ENCODE data around the gene CYTH4. TPM values are rescaled to one million over a fixed set of nuclear protein-coding genes. Genes with fewer than 3 reads are reported as not detected.

The CYTH4 gene
- total RNA-seq, 4 donors from 2014 or later, result 13.5 to 75.9 (median 22.5) TPM

- H3K27me3 ChIP-seq, result no peaks in the 10 kb centered on the region
- no peak for DNase-seq
- TF ChIP-seq POLR2A (IDR thresholded peaks at IDR 0.05), result no peak
- TF ChIP-seq, protein P1, sequence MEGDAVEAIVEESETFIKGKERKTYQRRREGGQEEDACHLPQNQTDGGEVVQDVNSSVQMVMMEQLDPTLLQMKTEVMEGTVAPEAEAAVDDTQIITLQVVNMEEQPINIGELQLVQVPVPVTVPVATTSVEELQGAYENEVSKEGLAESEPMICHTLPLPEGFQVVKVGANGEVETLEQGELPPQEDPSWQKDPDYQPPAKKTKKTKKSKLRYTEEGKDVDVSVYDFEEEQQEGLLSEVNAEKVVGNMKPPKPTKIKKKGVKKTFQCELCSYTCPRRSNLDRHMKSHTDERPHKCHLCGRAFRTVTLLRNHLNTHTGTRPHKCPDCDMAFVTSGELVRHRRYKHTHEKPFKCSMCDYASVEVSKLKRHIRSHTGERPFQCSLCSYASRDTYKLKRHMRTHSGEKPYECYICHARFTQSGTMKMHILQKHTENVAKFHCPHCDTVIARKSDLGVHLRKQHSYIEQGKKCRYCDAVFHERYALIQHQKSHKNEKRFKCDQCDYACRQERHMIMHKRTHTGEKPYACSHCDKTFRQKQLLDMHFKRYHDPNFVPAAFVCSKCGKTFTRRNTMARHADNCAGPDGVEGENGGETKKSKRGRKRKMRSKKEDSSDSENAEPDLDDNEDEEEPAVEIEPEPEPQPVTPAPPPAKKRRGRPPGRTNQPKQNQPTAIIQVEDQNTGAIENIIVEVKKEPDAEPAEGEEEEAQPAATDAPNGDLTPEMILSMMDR (IDR thresholded peaks at IDR 0.05), result no peak
- no peaks in the 10 kb centered on the region for H3K36me3 ChIP-seq
- no peak overlapping the region for H3K27ac ChIP-seq
- H3K4me3 ChIP-seq, result no peak overlapping the region
- H3K9me3 ChIP-seq, result no peaks in the 10 kb centered on the region
- peaks cover 0 to 7% (median 0%) of the 10 kb centered on the region in 4 donors for H3K4me1 ChIP-seq
Measured at GRCh38 chr22:37289156-37289735, 6.9 kb downstream of the CYTH4 start.

GRCh38 chr22:37290737-37291136, 8.4 kb downstream of the CYTH4 start:
- Histone ChIP-seq H3K4me1 (peaks cover 0 to 6% (median 0%) of the 10 kb centered on the region in 4 donors), H3K27ac (no peak overlapping the region), H3K27me3 (no peaks in the 10 kb centered on the region), H3K4me3 (no peak overlapping the region), H3K36me3 (no peaks in the 10 kb centered on the region), H3K9me3 (no peaks in the 10 kb centered on the region)
- DNase-seq, result no peak
- TF ChIP-seq POLR2A (IDR thresholded peaks at IDR 0.05), result no peak
- TF ChIP-seq, protein P1 (IDR thresholded peaks at IDR 0.05), result no peak

DNA sequence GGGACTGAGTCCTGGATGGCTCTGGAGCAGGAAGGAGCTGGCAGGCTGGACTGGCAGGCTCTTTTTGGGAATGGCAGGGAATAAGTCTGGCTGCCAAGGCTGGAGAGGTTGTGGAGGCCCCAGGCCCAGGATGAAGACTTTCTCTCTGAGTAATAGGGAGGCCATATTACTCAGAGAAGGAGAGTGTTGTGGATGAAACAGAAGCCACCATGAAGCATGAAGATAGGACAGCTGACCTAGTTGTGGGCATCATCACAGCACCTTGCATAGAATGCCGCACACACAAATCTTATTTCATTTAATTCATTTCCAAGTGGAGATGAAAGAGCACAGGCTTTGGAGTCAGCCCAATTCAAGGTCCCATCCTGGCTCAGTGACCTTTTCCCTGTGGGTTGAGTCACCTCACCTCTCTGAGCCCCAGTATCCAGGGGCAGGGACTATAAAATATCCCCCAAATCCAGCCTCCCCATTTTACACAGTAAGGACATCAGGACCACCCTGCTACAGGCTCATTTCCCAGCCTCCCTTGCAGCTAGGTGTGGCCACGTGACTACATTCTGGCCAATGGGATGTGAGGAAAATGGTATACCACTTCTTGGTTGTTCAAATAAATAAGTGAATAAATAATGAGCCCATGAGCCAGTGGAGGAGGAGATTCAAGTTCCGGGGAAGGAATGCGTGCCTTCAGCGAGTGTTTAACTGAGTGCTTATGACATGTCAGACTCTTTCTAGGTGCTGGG, 9.4 kb downstream of the CYTH4 start:
- H3K9me3 ChIP-seq, result no peaks in the 10 kb centered on the region
- H3K27ac ChIP-seq, result no peak overlapping the region

GRCh38 chr22:37292641-37293040, 10.3 kb downstream of the CYTH4 start:
- Histone ChIP-seq H3K27me3 (no peaks in the 10 kb centered on the region), H3K9me3 (no peaks in the 10 kb centered on the region), H3K27ac (no peak overlapping the region), H3K36me3 (peaks cover 0 to 4% (median 0%) of the 10 kb centered on the region in 3 donors), H3K4me1 (peaks cover 0 to 6% (median 0%) of the 10 kb centered on the region in 4 donors), H3K4me3 (no peak overlapping the region)
- TF ChIP-seq POLR2A (IDR thresholded peaks at IDR 0.05), result no peak
- TF ChIP-seq, protein P1 (IDR thresholded peaks at IDR 0.05), result no peak
- DNase-seq, result no peak

More for the DNA sequence above, 9.4 kb downstream of the CYTH4 start:
- no peak for DNase-seq
- TF ChIP-seq, protein P1 (IDR thresholded peaks at IDR 0.05), result no peak
- no peak for TF ChIP-seq POLR2A (IDR thresholded peaks at IDR 0.05)
- H3K36me3 ChIP-seq, result peaks cover 0 to 4% (median 0%) of the 10 kb centered on the region in 3 donors
- no peak overlapping the region for H3K4me3 ChIP-seq
- peaks cover 0 to 6% (median 0%) of the 10 kb centered on the region in 4 donors for H3K4me1 ChIP-seq
- H3K27me3 ChIP-seq, result no peaks in the 10 kb centered on the region

DNA sequence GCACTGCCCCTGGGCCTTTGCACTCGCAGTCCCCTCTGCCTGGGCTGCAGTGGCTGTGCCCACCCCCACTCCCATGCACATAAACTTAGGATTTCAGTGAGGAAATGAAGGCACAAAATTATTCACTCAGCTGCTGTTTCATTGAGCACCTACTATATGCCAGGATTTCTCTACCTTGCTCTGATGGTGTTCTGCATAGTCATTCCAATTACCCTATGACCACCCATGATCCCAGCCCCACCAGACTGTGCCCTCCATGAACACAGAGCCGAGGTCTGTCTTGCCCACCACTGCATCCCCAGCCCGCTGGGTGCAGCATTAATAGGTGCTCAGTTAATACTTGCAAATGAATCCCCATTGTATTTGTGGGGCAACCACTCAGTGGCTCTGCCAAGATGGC, 10.9 kb downstream of the CYTH4 start:
- no peak overlapping the region for H3K27ac ChIP-seq
- H3K9me3 ChIP-seq, result no peaks in the 10 kb centered on the region
- DNase-seq, result no peak
- H3K36me3 ChIP-seq, result peaks cover 0 to 4% (median 0%) of the 10 kb centered on the region in 3 donors
- H3K27me3 ChIP-seq, result no peaks in the 10 kb centered on the region
- H3K4me3 ChIP-seq, result no peak overlapping the region
- TF ChIP-seq, protein P1 (IDR thresholded peaks at IDR 0.05), result no peak
- TF ChIP-seq POLR2A (IDR thresholded peaks at IDR 0.05), result no peak
- H3K4me1 ChIP-seq, result peaks cover 0 to 6% (median 0%) of the 10 kb centered on the region in 4 donors

All from Peyer's patch (tissue), 4 donors.